IMR-90 (cell line): Measurements from ENCODE around the gene PAX2. TPM values are rescaled to one million over a fixed set of nuclear protein-coding genes. Genes with fewer than 3 reads are reported as not detected.
A peak's percentile ranks its signal among the peaks of the same experiment; 100 is the strongest.

Experiments
- ATAC-seq: fragments of 200-7000 bp; cut with Tn5 transposase; 2 replicates; pipeline ENCODE4 v1.9.1; 2020; ENCODE audit warnings: low read depth, mild to moderate bottlenecking, moderate library complexity
- BruUV-seq: library from RNA; stranded (reverse); fragments of 400-500 nt; replicated peaks from 2 replicates; lab custom pipeline; 2021; lab: Mats Ljungman, UMichigan
- CTCF ChIA-PET: fragments of 300-600 bp; formaldehyde crosslinking; extraction: SDS; loops from one replicate; lab custom pipeline; 2021; ENCODE audit warnings: antibody characterized with exemption; lab: Yijun Ruan, JAX
- POLR2A ChIA-PET: fragments of 300-600 bp; sonication (Branson Sonifier 250); formaldehyde crosslinking; loops from one replicate; lab custom pipeline; 2022; ENCODE audit warnings: antibody characterized with exemption; ENCODE audit not compliant: unreplicated experiment; lab: Charles Lee
- DNase-seq: peaks from one replicate; pipeline ENCODE4 v3.0.0; 2013
- H2AFZ ChIP-seq: replicated peaks from 2 replicates; pipeline ENCODE3; 2013; ENCODE audit warnings: low read length, mild to moderate bottlenecking; ENCODE audit not compliant: poor library complexity
- H2AK5ac ChIP-seq: 2 replicates; pipeline ENCODE4 v1.6.1; 2013; ENCODE audit warnings: low read depth, low read length, inconsistent platforms
- H2AK9ac ChIP-seq: replicated peaks from 2 replicates; pipeline ENCODE3; 2013; ENCODE audit warnings: mild to moderate bottlenecking, low read depth, low read length, moderate library complexity; ENCODE audit not compliant: poor library complexity
- H2BK120ac ChIP-seq: 2 replicates; pipeline ENCODE4 v1.6.1; 2013; ENCODE audit warnings: low read depth, low read length, inconsistent platforms
- H2BK15ac ChIP-seq: 3 replicates; pipeline ENCODE4 v1.6.1; 2013; ENCODE audit warnings: low read depth, low read length, inconsistent platforms
- H2BK20ac ChIP-seq: 2 replicates; pipeline ENCODE4 v1.6.1; 2013; ENCODE audit warnings: low read depth, mild to moderate bottlenecking, inconsistent platforms, low read length, moderate library complexity
- H2BK5ac ChIP-seq: 2 replicates; pipeline ENCODE4 v1.6.1; 2013; ENCODE audit warnings: mild to moderate bottlenecking, low read depth, low read length, inconsistent platforms; ENCODE audit not compliant: poor library complexity, severe bottlenecking
- H3K14ac ChIP-seq: replicated peaks from 2 replicates; pipeline ENCODE4 v1.6.1; 2013; ENCODE audit warnings: low read depth, low read length, inconsistent platforms
- H3K18ac ChIP-seq: 2 replicates; pipeline ENCODE4 v1.6.1; 2013; ENCODE audit warnings: low read depth, low read length, control low read depth
- H3K23ac ChIP-seq: 2 replicates; pipeline ENCODE4 v1.6.1; 2013; ENCODE audit warnings: low read depth, low read length, inconsistent platforms
- H3K27ac ChIP-seq: 2 replicates; pipeline ENCODE4 v1.5.1; 2013; ENCODE audit warnings: mild to moderate bottlenecking, control low read depth, low read length; ENCODE audit not compliant: insufficient read depth
- H3K27me3 ChIP-seq: 2 replicates; pipeline ENCODE4 v1.6.1; 2013; ENCODE audit warnings: low read length; ENCODE audit not compliant: control insufficient read depth, insufficient read depth
- H3K36me3 ChIP-seq: 2 replicates; pipeline ENCODE4 v1.6.1; 2013; ENCODE audit warnings: low read length, mixed read lengths; ENCODE audit not compliant: control insufficient read depth, insufficient read depth
- H3K4ac ChIP-seq: 2 replicates; pipeline ENCODE4 v1.6.1; 2013; ENCODE audit warnings: low read depth, low read length, inconsistent platforms
- H3K4me1 ChIP-seq: 2 replicates; pipeline ENCODE4 v1.6.1; 2013; ENCODE audit warnings: low read length, mixed read lengths; ENCODE audit not compliant: control insufficient read depth, insufficient read depth
- H3K4me2 ChIP-seq: 2 replicates; pipeline ENCODE4 v1.6.1; 2013; ENCODE audit warnings: low read depth, mild to moderate bottlenecking, control low read depth, low read length, moderate library complexity
- H3K4me3 ChIP-seq: 2 replicates; pipeline ENCODE4 v1.5.1; 2013; ENCODE audit warnings: low read depth, mild to moderate bottlenecking, control low read depth, low read length, moderate library complexity; ENCODE audit not compliant: insufficient read depth
- H3K56ac ChIP-seq: 2 replicates; pipeline ENCODE4 v1.6.1; 2013; ENCODE audit warnings: low read length, inconsistent platforms; ENCODE audit not compliant: insufficient read depth; ENCODE audit errors: extremely low read depth
- H3K79me1 ChIP-seq, 2 experiments: 2 replicates each; pipeline ENCODE4 v1.6.1; 2013; ENCODE audit warnings: low read length in 2 of 2, inconsistent platforms in 1 of 2, low read depth in 1 of 2
- H3K9ac ChIP-seq: 2 replicates; pipeline ENCODE4 v1.6.1; 2013; ENCODE audit warnings: low read depth, low read length, control low read depth
- H3K9me1 ChIP-seq: 2 replicates; pipeline ENCODE4 v1.6.1; 2013; ENCODE audit warnings: low read length, inconsistent platforms; ENCODE audit not compliant: insufficient read depth
- H3K9me3 ChIP-seq: 2 replicates; pipeline ENCODE4 v1.6.1; 2013; ENCODE audit warnings: low read length; ENCODE audit not compliant: control insufficient read depth, insufficient read depth
- H4K20me1 ChIP-seq: 2 replicates; pipeline ENCODE4 v1.6.1; 2013; ENCODE audit warnings: low read length, inconsistent platforms; ENCODE audit not compliant: insufficient read depth
- H4K5ac ChIP-seq: 2 replicates; pipeline ENCODE4 v1.6.1; 2013; ENCODE audit warnings: mild to moderate bottlenecking, low read depth, low read length, control low read depth
- H4K8ac ChIP-seq, 2 experiments: 2 replicates each; pipeline ENCODE4 v1.6.1; 2013; ENCODE audit warnings: low read depth in 2 of 2, low read length in 2 of 2, control low read depth in 1 of 2, inconsistent platforms in 1 of 2
- H4K91ac ChIP-seq: 2 replicates; pipeline ENCODE4 v1.6.1; 2013; ENCODE audit warnings: low read depth, low read length, inconsistent platforms; ENCODE audit not compliant: insufficient read depth
- BHLHE40 ChIP-seq: fragments of 150-350 bp; IDR thresholded peaks from 2 replicates; pipeline ENCODE4 v1.6.1; 2016; ENCODE audit warnings: mild to moderate bottlenecking, low read depth, low read length
- CEBPB ChIP-seq: IDR thresholded peaks from 2 replicates; pipeline ENCODE4 v1.6.1; 2012; ENCODE audit warnings: low read depth, low read length, improper control_type of control experiment
- CHD1 ChIP-seq: IDR thresholded peaks from 2 replicates; pipeline ENCODE4 v1.6.1; 2012; ENCODE audit warnings: low read depth, low read length, improper control_type of control experiment
- CTCF ChIP-seq: conservative IDR thresholded peaks from 2 replicates; pipeline ENCODE4 v1.5.1; 2012; ENCODE audit warnings: mild to moderate bottlenecking, low read depth, low read length, improper control_type of control experiment
- FOS ChIP-seq: fragments of 150-350 bp; IDR thresholded peaks from 2 replicates; pipeline ENCODE4 v1.6.1; 2016; ENCODE audit warnings: low read depth, low read length
- MAFK ChIP-seq: IDR thresholded peaks from 2 replicates; pipeline ENCODE4 v1.6.1; 2012; ENCODE audit warnings: low read depth, low read length, improper control_type of control experiment
- MAZ ChIP-seq: IDR thresholded peaks from 2 replicates; pipeline ENCODE4 v1.6.1; 2012; ENCODE audit warnings: low read depth, mild to moderate bottlenecking, low read length, improper control_type of control experiment, moderate library complexity, borderline replicate concordance
- MXI1 ChIP-seq: IDR thresholded peaks from 2 replicates; pipeline ENCODE4 v1.6.1; 2012; ENCODE audit warnings: low read depth, mild to moderate bottlenecking, low read length, moderate library complexity, borderline replicate concordance
- NFE2L2 ChIP-seq: fragments of 150-350 bp; IDR thresholded peaks from 2 replicates; pipeline ENCODE4 v1.6.1; 2016; ENCODE audit warnings: low read depth, mild to moderate bottlenecking, low read length
- POLR2A ChIP-seq: IDR thresholded peaks from 2 replicates; pipeline ENCODE4 v1.6.1; 2012; ENCODE audit warnings: mild to moderate bottlenecking, low read depth, low read length
- RAD21 ChIP-seq: IDR thresholded peaks from 2 replicates; pipeline ENCODE4 v1.6.1; 2012; ENCODE audit warnings: low read length, improper control_type of control experiment
- RCOR1 ChIP-seq: IDR thresholded peaks from 2 replicates; pipeline ENCODE4 v1.6.1; 2012; ENCODE audit warnings: mild to moderate bottlenecking, low read length, improper control_type of control experiment; ENCODE audit not compliant: insufficient replicate concordance
- RFX5 ChIP-seq: IDR thresholded peaks from 2 replicates; pipeline ENCODE4 v1.8.0; 2012; ENCODE audit warnings: low read depth, mild to moderate bottlenecking, low read length, moderate library complexity
- SMC3 ChIP-seq: fragments of 150-350 bp; IDR thresholded peaks from 2 replicates; pipeline ENCODE4 v1.6.1; 2016; ENCODE audit warnings: low read depth, mild to moderate bottlenecking, antibody characterized with exemption, low read length, moderate library complexity
- WGBS, 2 experiments: methylation state at CpG; one replicate each; pipeline versions ENCODE4 v1.1.5 to v1.1.7; 2013; ENCODE audit warnings: missing lambda C conversion rate in 2 of 2; ENCODE audit not compliant: insufficient read length in 1 of 2; ENCODE audit errors: extremely low coverage in 2 of 2; 5-methylcytosine and 5-hydroxymethylcytosine counted together
- dilution Hi-C: fragments of 300-500 bp; cut with HindIII; formaldehyde crosslinking; loops from one replicate; pipeline ENCODE4 v1.14.3; 2018; ENCODE audit warnings: low sequenced_read_pairs; ENCODE audit not compliant: unreplicated experiment
- in situ Hi-C: fragments of 300-500 bp; cut with MboI; formaldehyde crosslinking; loops from 3 replicates; pipeline ENCODE4 v1.14.3; 2019; ENCODE audit warnings: low sequenced_read_pairs, inconsistent platforms, mixed read lengths
- intact Hi-C: fragments of 100-400 bp; cut with micrococcal nuclease; formaldehyde crosslinking; loops from 2 replicates; pipeline ENCODE4 v1.10.0; 2022
- polyA plus RNA-seq, 3 experiments: library from polyadenylated mRNA; depleted of rRNA; stranded (reverse); fragments of >200 nt; gene quantifications; 2 replicates each; pipeline ENCODE4 v1.2.3, GENCODE V29; 2012; ENCODE audit warnings: low replicate concordance in 1 of 3
- total RNA-seq: library from RNA; depleted of rRNA; stranded (reverse); fragments of >200 nt; gene quantifications from 2 replicates; pipeline ENCODE4 v1.2.3, GENCODE V29; 2012
- TF ChIP-seq, protein P1 (sequence below): fragments of 150-350 bp; IDR thresholded peaks from 2 replicates; pipeline ENCODE4 v1.6.1; 2016; ENCODE audit warnings: low read depth, mild to moderate bottlenecking, low read length, moderate library complexity, borderline replicate concordance
- TF ChIP-seq, protein P2 (sequence below): fragments of 150-350 bp; IDR thresholded peaks from 2 replicates; pipeline ENCODE4 v1.6.1; 2017; ENCODE audit warnings: mild to moderate bottlenecking, antibody characterized with exemption, low read length, low read depth

PAX2 gene
- total and polyA plus RNA-seq, 2 of the 4 experiments (the other 2 are of a cell fraction) = not detected

DNA sequence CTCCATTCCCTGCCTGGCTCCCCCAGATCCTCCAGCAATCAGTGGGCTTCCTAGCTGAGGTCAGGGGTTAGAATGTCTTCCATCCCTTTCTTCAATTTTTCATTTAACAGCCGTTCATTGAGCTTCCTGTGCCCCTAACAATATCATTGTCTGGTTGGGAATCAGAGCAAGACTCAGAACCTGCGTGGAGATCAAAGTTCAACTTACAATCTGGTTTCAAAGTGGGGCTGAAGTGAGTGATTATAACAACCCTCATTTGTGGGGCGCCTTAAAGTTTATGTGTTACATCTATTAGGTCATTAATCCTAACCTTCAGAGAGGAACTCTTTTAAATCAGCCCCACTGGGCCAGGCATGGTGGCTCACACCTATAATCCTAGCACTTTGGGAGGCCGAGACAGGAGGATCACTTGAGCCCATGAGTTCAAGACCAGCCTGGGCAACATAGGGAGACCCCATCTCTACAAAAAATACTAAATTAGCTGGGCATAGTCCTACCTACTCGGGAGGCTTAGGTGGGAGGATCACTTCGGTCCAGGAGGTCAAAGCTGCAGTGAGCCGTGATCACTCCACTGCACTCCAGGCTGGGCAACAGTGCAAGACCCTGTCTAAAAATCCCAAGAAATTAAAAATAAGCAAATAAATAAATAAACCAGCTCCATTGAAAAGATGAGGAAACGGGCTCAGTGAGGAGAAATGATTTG is 122.0 kb downstream of the PAX2 start:
- Histone ChIP-seq H2BK15ac (no peak overlapping the region), H3K4me3 (no peak overlapping the region), H3K18ac (no peak overlapping the region), H3K4me1 (peaks cover 7% of the 10 kb centered on the region), H2AK9ac (peak overlapping the region; percentile 65), H3K9me1 (peaks cover 10% of the 10 kb centered on the region), H2BK20ac (no peak overlapping the region), H3K23ac (no peak overlapping the region), H2AK5ac (no peak overlapping the region), H4K20me1 (no peaks in the 10 kb centered on the region), H2BK5ac (no peak overlapping the region), H3K56ac (no peak overlapping the region), H4K8ac (no peak overlapping the region), H3K27me3 (peaks cover 46% of the 10 kb centered on the region), H3K36me3 (no peaks in the 10 kb centered on the region), H4K91ac (no peak overlapping the region), H3K9ac (no peak overlapping the region), H3K14ac (no peak overlapping the region), H3K9me3 (no peaks in the 10 kb centered on the region), H2BK120ac (no peak overlapping the region), H4K5ac (no peak overlapping the region), H3K79me1 (no peaks in the 10 kb centered on the region), H3K27ac (no peak overlapping the region), H2AFZ (no peak overlapping the region), H3K4me2 (no peak overlapping the region), H3K4ac (no peak overlapping the region)
- TF ChIP-seq SMC3 = no peak
- TF ChIP-seq CHD1 = no peak
- no peak for TF ChIP-seq MXI1
- TF ChIP-seq POLR2A = no peak
- no peak for TF ChIP-seq FOS
- TF ChIP-seq CTCF = no peak
- TF ChIP-seq, protein P1, sequence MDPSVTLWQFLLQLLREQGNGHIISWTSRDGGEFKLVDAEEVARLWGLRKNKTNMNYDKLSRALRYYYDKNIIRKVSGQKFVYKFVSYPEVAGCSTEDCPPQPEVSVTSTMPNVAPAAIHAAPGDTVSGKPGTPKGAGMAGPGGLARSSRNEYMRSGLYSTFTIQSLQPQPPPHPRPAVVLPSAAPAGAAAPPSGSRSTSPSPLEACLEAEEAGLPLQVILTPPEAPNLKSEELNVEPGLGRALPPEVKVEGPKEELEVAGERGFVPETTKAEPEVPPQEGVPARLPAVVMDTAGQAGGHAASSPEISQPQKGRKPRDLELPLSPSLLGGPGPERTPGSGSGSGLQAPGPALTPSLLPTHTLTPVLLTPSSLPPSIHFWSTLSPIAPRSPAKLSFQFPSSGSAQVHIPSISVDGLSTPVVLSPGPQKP = no peak
- TF ChIP-seq BHLHE40 = no peak
- no peak for TF ChIP-seq CEBPB
- TF ChIP-seq RCOR1 = no peak
- TF ChIP-seq MAFK = no peak
- TF ChIP-seq RAD21 = no peak
- no peak for TF ChIP-seq RFX5
- no peak for TF ChIP-seq NFE2L2
- TF ChIP-seq, protein P2, sequence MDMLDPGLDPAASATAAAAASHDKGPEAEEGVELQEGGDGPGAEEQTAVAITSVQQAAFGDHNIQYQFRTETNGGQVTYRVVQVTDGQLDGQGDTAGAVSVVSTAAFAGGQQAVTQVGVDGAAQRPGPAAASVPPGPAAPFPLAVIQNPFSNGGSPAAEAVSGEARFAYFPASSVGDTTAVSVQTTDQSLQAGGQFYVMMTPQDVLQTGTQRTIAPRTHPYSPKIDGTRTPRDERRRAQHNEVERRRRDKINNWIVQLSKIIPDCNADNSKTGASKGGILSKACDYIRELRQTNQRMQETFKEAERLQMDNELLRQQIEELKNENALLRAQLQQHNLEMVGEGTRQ = no peak
- no peak for TF ChIP-seq MAZ
- POLR2A ChIA-PET = no interaction called here
- CTCF ChIA-PET = interaction anchor here (1.0 kb wide), 1 partner anchor 15 kb away, joined by 3 read pairs; no protein-coding TSS in a partner anchor
- dilution Hi-C loops = no loop called here
- no CpG with 5 or more reads among the region's 8 CpGs for WGBS, 2 experiments
- intact Hi-C loops = no loop called here
- DNase-seq (no peak), ATAC-seq (no peak)
- in situ Hi-C loops = no loop called here
- no TSS peak for BruUV-seq
